ENCODE measurements around the gene GABRG3. TPM values are rescaled to one million over a fixed set of nuclear protein-coding genes. Genes with fewer than 3 reads are reported as not detected.

GABRG3 gene
- total and polyA plus RNA-seq, 4 donors, result 0.02 to 0.19 TPM; not detected in 2

DNA sequence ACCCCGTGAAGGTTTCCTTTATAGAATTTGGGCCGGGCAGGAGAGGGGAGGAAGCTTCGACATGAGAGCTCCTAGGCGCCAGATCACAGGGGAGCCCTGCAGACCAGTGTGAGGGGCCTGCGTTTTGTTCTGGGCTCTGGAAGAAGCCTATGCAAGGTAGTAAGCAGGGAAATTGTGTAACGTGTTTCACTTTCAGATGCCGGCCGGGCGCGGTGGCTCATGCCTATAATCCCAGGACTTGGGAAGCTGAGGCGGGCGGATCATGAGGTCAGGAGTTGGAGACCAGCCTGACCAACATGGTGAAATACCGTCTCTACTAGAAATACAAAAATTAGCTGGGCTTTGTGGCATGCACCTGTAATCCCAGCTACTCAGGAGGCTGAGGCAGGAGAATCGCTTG lies 65.2 kb downstream of the GABRG3 start:
- WGBS, result 86% methylated on average over 14 of the region's 14 CpGs
- Histone ChIP-seq H3K9me3 (ENCODE audit: control insufficient read depth in 4 of 4, low read length in 3 of 4) (no peaks in the 10 kb centered on the region), H3K4me1 (ENCODE audit: control insufficient read depth in 4 of 4, insufficient read depth in 4 of 4, low read length in 3 of 4) (no peaks in the 10 kb centered on the region), H3K4me3 (ENCODE audit: low read depth in 1 of 3, low read length in 3 of 3) (no peak overlapping the region), H3K27me3 (ENCODE audit: control insufficient read depth in 4 of 4, insufficient read depth in 4 of 4, low read length in 3 of 4) (no peaks in the 10 kb centered on the region), H3K9ac (ENCODE audit: low read depth in 1 of 2, low read length in 2 of 2) (no peak overlapping the region), H3K36me3 (ENCODE audit: control insufficient read depth in 4 of 4, insufficient read depth in 3 of 4, low read depth in 1 of 4, low read length in 3 of 4) (no peaks in the 10 kb centered on the region), H3K27ac (ENCODE audit: low read depth in 1 of 2, low read length in 2 of 2) (no peak overlapping the region)
- no peak for TF ChIP-seq YY1 (IDR thresholded peaks at IDR 0.05)
- TF ChIP-seq TAF1 (conservative IDR thresholded peaks at IDR 0.05), result no peak
- TF ChIP-seq HNF4A (conservative IDR thresholded peaks at IDR 0.05), result no peak
- TF ChIP-seq GABPA (IDR thresholded peaks at IDR 0.05 in 1 of 2, conservative IDR thresholded peaks at IDR 0.05 in 1 of 2), result no peak
- TF ChIP-seq, protein P1, sequence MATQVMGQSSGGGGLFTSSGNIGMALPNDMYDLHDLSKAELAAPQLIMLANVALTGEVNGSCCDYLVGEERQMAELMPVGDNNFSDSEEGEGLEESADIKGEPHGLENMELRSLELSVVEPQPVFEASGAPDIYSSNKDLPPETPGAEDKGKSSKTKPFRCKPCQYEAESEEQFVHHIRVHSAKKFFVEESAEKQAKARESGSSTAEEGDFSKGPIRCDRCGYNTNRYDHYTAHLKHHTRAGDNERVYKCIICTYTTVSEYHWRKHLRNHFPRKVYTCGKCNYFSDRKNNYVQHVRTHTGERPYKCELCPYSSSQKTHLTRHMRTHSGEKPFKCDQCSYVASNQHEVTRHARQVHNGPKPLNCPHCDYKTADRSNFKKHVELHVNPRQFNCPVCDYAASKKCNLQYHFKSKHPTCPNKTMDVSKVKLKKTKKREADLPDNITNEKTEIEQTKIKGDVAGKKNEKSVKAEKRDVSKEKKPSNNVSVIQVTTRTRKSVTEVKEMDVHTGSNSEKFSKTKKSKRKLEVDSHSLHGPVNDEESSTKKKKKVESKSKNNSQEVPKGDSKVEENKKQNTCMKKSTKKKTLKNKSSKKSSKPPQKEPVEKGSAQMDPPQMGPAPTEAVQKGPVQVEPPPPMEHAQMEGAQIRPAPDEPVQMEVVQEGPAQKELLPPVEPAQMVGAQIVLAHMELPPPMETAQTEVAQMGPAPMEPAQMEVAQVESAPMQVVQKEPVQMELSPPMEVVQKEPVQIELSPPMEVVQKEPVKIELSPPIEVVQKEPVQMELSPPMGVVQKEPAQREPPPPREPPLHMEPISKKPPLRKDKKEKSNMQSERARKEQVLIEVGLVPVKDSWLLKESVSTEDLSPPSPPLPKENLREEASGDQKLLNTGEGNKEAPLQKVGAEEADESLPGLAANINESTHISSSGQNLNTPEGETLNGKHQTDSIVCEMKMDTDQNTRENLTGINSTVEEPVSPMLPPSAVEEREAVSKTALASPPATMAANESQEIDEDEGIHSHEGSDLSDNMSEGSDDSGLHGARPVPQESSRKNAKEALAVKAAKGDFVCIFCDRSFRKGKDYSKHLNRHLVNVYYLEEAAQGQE (IDR thresholded peaks at IDR 0.05), result no peak
- TF ChIP-seq EGR1 (IDR thresholded peaks at IDR 0.05; ENCODE audit: low read depth in 2 of 2), result no peak
- no peak for DNase-seq (ENCODE audit: low spot score)

DNA sequence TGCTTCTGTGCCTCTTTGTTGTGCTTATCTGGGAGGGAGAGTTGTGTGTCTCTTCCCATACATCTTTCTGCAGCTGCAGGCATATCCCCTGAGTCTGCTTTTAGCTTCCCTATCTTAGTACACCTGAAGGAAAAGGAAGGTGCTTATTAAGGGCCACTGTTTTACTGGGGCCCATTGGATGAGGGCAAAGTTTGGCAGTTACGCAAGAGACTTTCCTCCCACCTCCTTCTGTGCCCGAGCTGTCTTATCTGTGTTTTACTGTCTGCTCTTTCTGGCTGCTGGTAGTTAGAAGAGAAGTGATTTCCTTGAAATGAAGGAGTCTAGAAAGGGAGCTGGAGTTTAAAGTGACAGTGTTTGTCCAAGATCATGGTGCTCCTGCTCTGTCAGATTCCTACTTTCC lies 66.5 kb downstream of the GABRG3 start:
- Histone ChIP-seq H3K4me3 (ENCODE audit: low read depth in 1 of 3, low read length in 3 of 3) (no peak overlapping the region), H3K27me3 (ENCODE audit: control insufficient read depth in 4 of 4, insufficient read depth in 4 of 4, low read length in 3 of 4) (peaks cover 0 to 8% (median 0%) of the 10 kb centered on the region in 4 donors), H3K36me3 (ENCODE audit: control insufficient read depth in 4 of 4, insufficient read depth in 3 of 4, low read depth in 1 of 4, low read length in 3 of 4) (no peaks in the 10 kb centered on the region), H3K27ac (ENCODE audit: low read depth in 1 of 2, low read length in 2 of 2) (no peak overlapping the region), H3K9ac (ENCODE audit: low read depth in 1 of 2, low read length in 2 of 2) (no peak overlapping the region), H3K9me3 (ENCODE audit: control insufficient read depth in 4 of 4, low read length in 3 of 4) (no peaks in the 10 kb centered on the region), H3K4me1 (ENCODE audit: control insufficient read depth in 4 of 4, insufficient read depth in 4 of 4, low read length in 3 of 4) (no peaks in the 10 kb centered on the region)
- DNase-seq (ENCODE audit: low spot score), result no peak
- TF ChIP-seq GABPA (IDR thresholded peaks at IDR 0.05 in 1 of 2, conservative IDR thresholded peaks at IDR 0.05 in 1 of 2), result no peak
- 53% methylated on average over 2 of the region's 2 CpGs for WGBS

DNA sequence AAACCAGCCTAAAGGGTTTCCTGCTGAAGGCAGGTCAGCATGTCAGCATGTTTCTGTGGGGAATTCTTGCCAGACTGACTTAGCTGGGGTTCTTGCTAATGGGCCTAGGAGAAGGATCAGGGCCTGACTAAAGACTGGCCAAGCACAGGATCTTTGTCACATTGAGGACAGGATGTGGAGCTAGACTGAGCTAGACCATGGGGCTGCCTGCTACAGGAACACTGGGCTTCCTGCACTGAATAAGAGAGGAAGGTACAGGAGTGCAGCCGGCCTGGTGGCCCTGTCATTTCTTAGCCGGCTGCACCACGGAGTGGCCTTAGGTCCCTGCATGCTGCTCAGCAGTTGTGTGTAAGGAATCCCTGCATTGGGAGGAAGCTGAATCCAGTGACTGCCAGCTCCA lies 68.2 kb downstream of the GABRG3 start:
- 75% methylated on average over 3 of the region's 3 CpGs for WGBS
- no peak for TF ChIP-seq GABPA (IDR thresholded peaks at IDR 0.05 in 1 of 2, conservative IDR thresholded peaks at IDR 0.05 in 1 of 2)
- no peak for TF ChIP-seq RAD21 (IDR thresholded peaks at IDR 0.05)
- TF ChIP-seq, protein P2, sequence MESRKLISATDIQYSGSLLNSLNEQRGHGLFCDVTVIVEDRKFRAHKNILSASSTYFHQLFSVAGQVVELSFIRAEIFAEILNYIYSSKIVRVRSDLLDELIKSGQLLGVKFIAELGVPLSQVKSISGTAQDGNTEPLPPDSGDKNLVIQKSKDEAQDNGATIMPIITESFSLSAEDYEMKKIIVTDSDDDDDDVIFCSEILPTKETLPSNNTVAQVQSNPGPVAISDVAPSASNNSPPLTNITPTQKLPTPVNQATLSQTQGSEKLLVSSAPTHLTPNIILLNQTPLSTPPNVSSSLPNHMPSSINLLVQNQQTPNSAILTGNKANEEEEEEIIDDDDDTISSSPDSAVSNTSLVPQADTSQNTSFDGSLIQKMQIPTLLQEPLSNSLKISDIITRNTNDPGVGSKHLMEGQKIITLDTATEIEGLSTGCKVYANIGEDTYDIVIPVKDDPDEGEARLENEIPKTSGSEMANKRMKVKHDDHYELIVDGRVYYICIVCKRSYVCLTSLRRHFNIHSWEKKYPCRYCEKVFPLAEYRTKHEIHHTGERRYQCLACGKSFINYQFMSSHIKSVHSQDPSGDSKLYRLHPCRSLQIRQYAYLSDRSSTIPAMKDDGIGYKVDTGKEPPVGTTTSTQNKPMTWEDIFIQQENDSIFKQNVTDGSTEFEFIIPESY (IDR thresholded peaks at IDR 0.05), result no peak
- no peak for TF ChIP-seq FOXA1 (IDR thresholded peaks at IDR 0.05)
- TF ChIP-seq, protein P1 (IDR thresholded peaks at IDR 0.05), result no peak
- H3K4me1 ChIP-seq (ENCODE audit: control insufficient read depth in 4 of 4, insufficient read depth in 4 of 4, low read length in 3 of 4), result no peaks in the 10 kb centered on the region
- no peak overlapping the region for H3K9ac ChIP-seq (ENCODE audit: low read depth in 1 of 2, low read length in 2 of 2)
- H3K27me3 ChIP-seq (ENCODE audit: control insufficient read depth in 4 of 4, insufficient read depth in 4 of 4, low read length in 3 of 4), result peaks cover 0 to 9% (median 0%) of the 10 kb centered on the region in 4 donors
- H3K27ac ChIP-seq (ENCODE audit: low read depth in 1 of 2, low read length in 2 of 2), result no peak overlapping the region
- no peaks in the 10 kb centered on the region for H3K36me3 ChIP-seq (ENCODE audit: control insufficient read depth in 4 of 4, insufficient read depth in 3 of 4, low read depth in 1 of 4, low read length in 3 of 4)
- no peaks in the 10 kb centered on the region for H3K9me3 ChIP-seq (ENCODE audit: control insufficient read depth in 4 of 4, low read length in 3 of 4)
- H3K4me3 ChIP-seq (ENCODE audit: low read depth in 1 of 3, low read length in 3 of 3), result no peak overlapping the region
- DNase-seq (ENCODE audit: low spot score), result no peak

Measured in liver (tissue), 9 donors.